Muscle layer of duodenum (tissue), 2 donors: ENCODE data around the gene LFNG.

Experiments
- H3K27ac ChIP-seq: one replicate; pipeline ENCODE4 v1.7.0; 2013; ENCODE audit warnings: mild to moderate bottlenecking, low read length
- H3K27me3 ChIP-seq: one replicate; pipeline ENCODE4 v1.7.0; 2013; ENCODE audit warnings: low read depth, mild to moderate bottlenecking, control low read depth, low read length
- H3K36me3 ChIP-seq, 2 donors: one replicate each; pipeline ENCODE4 v1.7.0; 2013; ENCODE audit warnings: low read length in 2 of 2, control low read depth in 1 of 2, mild to moderate bottlenecking in 1 of 2; ENCODE audit not compliant: insufficient read depth in 2 of 2, control insufficient read depth in 1 of 2
- H3K4me1 ChIP-seq, 2 donors: one replicate each; pipeline ENCODE4 v1.7.0; 2013; ENCODE audit warnings: low read length in 2 of 2, mild to moderate bottlenecking in 2 of 2, control low read depth in 1 of 2, moderate library complexity in 1 of 2; ENCODE audit not compliant: insufficient read depth in 2 of 2, control insufficient read depth in 1 of 2
- H3K4me3 ChIP-seq, 2 donors: one replicate each; pipeline ENCODE4 v1.7.0; 2013; ENCODE audit warnings: low read length in 2 of 2, low read depth in 1 of 2, mild to moderate bottlenecking in 1 of 2
- H3K9me3 ChIP-seq, 2 donors: one replicate each; pipeline ENCODE4 v1.7.0; 2013; ENCODE audit warnings: low read length in 2 of 2, control low read depth in 1 of 2, mild to moderate bottlenecking in 1 of 2; ENCODE audit not compliant: control insufficient read depth in 1 of 2
- donor health status: healthy.

The LFNG gene

GRCh38 chr7:2487586-2488271, 31.8 kb upstream of the LFNG start:
- H3K27ac ChIP-seq, result no peak overlapping the region
- no peaks in the 10 kb centered on the region for H3K27me3 ChIP-seq
- H3K4me1 ChIP-seq, result peaks cover 0 to 29% of the 10 kb centered on the region in 2 donors
- no peaks in the 10 kb centered on the region for H3K36me3 ChIP-seq
- H3K9me3 ChIP-seq, result peaks cover 0 to 8% of the 10 kb centered on the region in 2 donors
- no peak overlapping the region for H3K4me3 ChIP-seq

- no peaks in the 10 kb centered on the region for H3K36me3 ChIP-seq
- peaks cover 0 to 3% of the 10 kb centered on the region in 2 donors for H3K9me3 ChIP-seq
- H3K27ac ChIP-seq, result no peak overlapping the region
- H3K4me1 ChIP-seq, result peaks cover 0 to 31% of the 10 kb centered on the region in 2 donors
- no peaks in the 10 kb centered on the region for H3K27me3 ChIP-seq
- H3K4me3 ChIP-seq, result no peak overlapping the region
Measured at GRCh38 chr7:2488272-2488645, 31.3 kb upstream of the LFNG start.

- Histone ChIP-seq H3K4me1 (peaks cover 0 to 35% of the 10 kb centered on the region in 2 donors), H3K4me3 (no peak overlapping the region), H3K9me3 (no peaks in the 10 kb centered on the region), H3K36me3 (no peaks in the 10 kb centered on the region), H3K27ac (no peak overlapping the region), H3K27me3 (no peaks in the 10 kb centered on the region)
Measured at GRCh38 chr7:2488681-2489080, 30.9 kb upstream of the LFNG start.

GRCh38 chr7:2490181-2490651, 29.4 kb upstream of the LFNG start:
- H3K4me1 ChIP-seq, result peaks cover 0 to 42% of the 10 kb centered on the region in 2 donors
- no peaks in the 10 kb centered on the region for H3K9me3 ChIP-seq
- H3K4me3 ChIP-seq, result no peak overlapping the region
- no peaks in the 10 kb centered on the region for H3K36me3 ChIP-seq
- no peaks in the 10 kb centered on the region for H3K27me3 ChIP-seq
- H3K27ac ChIP-seq, result no peak overlapping the region

GRCh38 chr7:2492038-2492437, 27.5 kb upstream of the LFNG start:
- no peaks in the 10 kb centered on the region for H3K9me3 ChIP-seq
- H3K36me3 ChIP-seq, result no peaks in the 10 kb centered on the region
- no peak overlapping the region for H3K4me3 ChIP-seq
- no peak overlapping the region for H3K27ac ChIP-seq
- peaks cover 0 to 41% of the 10 kb centered on the region in 2 donors for H3K4me1 ChIP-seq
- H3K27me3 ChIP-seq, result no peaks in the 10 kb centered on the region

GRCh38 chr7:2493205-2494164, 26.1 kb upstream of the LFNG start:
- Histone ChIP-seq H3K36me3 (no peaks in the 10 kb centered on the region), H3K4me3 (no peak overlapping the region), H3K4me1 (peaks cover 0 to 27% of the 10 kb centered on the region in 2 donors), H3K9me3 (no peaks in the 10 kb centered on the region), H3K27ac (no peak overlapping the region), H3K27me3 (no peaks in the 10 kb centered on the region)

- H3K4me1 ChIP-seq, result peaks cover 0 to 19% of the 10 kb centered on the region in 2 donors
- H3K4me3 ChIP-seq, result no peak overlapping the region
- H3K27ac ChIP-seq, result no peak overlapping the region
- H3K27me3 ChIP-seq, result no peaks in the 10 kb centered on the region
- no peaks in the 10 kb centered on the region for H3K9me3 ChIP-seq
- H3K36me3 ChIP-seq, result no peaks in the 10 kb centered on the region
Measured at GRCh38 chr7:2494191-2495130, 25.1 kb upstream of the LFNG start.

- Histone ChIP-seq H3K36me3 (no peaks in the 10 kb centered on the region), H3K27ac (no peak overlapping the region), H3K27me3 (no peaks in the 10 kb centered on the region), H3K4me1 (peaks cover 0 to 12% of the 10 kb centered on the region in 2 donors), H3K4me3 (no peak overlapping the region), H3K9me3 (no peaks in the 10 kb centered on the region)
Measured at GRCh38 chr7:2495418-2496299, 23.9 kb upstream of the LFNG start.

- Histone ChIP-seq H3K9me3 (no peaks in the 10 kb centered on the region), H3K4me3 (no peak overlapping the region), H3K27me3 (no peaks in the 10 kb centered on the region), H3K4me1 (peaks cover 0 to 12% of the 10 kb centered on the region in 2 donors), H3K36me3 (no peaks in the 10 kb centered on the region), H3K27ac (no peak overlapping the region)
Measured at GRCh38 chr7:2496375-2496774, 23.2 kb upstream of the LFNG start.

- H3K4me3 ChIP-seq, result no peak overlapping the region
- no peaks in the 10 kb centered on the region for H3K27me3 ChIP-seq
- peaks cover 0 to 12% of the 10 kb centered on the region in 2 donors for H3K4me1 ChIP-seq
- no peak overlapping the region for H3K27ac ChIP-seq
- no peaks in the 10 kb centered on the region for H3K36me3 ChIP-seq
- no peaks in the 10 kb centered on the region for H3K9me3 ChIP-seq
Measured at GRCh38 chr7:2497065-2497464, 22.5 kb upstream of the LFNG start.
